Fibroblast of pulmonary artery (primary cell): ENCODE results near the gene GAMT.
A peak's percentile ranks its signal among the peaks of the same experiment; 100 is the strongest.

Experiments used
- DNase-seq: peaks from one replicate; pipeline ENCODE4 v3.0.0-alpha.2; 2010; ENCODE audit warnings: low read depth
- H3K4me3 ChIP-seq: replicated peaks from 2 replicates; pipeline ENCODE4 v1.5.1; 2011; ENCODE audit warnings: low read depth, mild to moderate bottlenecking, control low read depth, low read length, moderate library complexity
- TF ChIP-seq, protein P1 (sequence below): IDR thresholded peaks from 2 replicates; pipeline ENCODE4 v1.5.1; 2011; ENCODE audit warnings: mild to moderate bottlenecking, control low read depth, low read length, inconsistent platforms; ENCODE audit errors: missing control alignments

Gene GAMT

DNA sequence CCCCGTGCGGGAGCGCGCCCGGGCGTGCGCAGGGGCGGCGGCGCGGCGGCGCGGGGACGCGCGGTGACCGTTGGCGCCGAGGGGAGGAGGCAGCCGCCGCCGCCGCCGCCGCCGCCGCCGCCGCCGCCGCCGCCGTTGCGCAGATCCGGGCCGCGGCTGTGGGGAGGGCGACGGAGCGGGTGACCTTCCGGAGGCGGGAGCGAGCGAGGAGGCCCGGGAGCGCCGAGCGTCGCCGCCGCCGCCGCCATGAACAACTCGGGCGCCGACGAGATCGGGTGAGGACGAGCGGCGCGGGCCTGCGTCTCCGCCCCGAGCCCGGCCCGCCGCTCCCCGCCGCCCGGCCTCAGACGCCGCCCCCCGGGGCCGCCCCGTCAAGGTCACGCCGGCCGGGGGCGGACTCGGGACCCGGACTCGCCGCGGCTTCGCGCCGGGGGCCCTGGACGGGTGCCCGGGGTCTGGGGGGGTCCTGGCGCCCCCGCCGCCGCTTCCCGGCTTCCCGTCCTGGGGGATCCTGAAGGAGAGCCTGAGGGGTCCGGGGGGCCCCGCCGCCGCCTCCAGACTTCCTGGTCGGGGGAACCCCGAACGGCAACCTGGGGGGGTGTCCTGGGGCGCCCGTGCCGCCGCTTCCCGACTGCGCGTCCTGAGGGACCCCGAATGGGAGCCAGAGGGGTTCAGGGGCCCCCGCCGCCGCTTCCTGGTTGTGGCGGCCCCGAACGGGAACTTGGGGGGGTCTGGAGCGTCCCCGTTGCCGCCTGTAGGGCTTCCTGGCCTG, 6.4 kb upstream of the GAMT start, which contains the start of gene DAZAP1:
TSS of gene DAZAP1 (plus strand) at position 59 of the 772 bp plus-strand sequence. CDS start at position 247, 188 bp downstream.
- H3K4me3 ChIP-seq = peak within 1 kb of the TSS; percentile 85
- no peak for DNase-seq
- TF ChIP-seq, protein P1, sequence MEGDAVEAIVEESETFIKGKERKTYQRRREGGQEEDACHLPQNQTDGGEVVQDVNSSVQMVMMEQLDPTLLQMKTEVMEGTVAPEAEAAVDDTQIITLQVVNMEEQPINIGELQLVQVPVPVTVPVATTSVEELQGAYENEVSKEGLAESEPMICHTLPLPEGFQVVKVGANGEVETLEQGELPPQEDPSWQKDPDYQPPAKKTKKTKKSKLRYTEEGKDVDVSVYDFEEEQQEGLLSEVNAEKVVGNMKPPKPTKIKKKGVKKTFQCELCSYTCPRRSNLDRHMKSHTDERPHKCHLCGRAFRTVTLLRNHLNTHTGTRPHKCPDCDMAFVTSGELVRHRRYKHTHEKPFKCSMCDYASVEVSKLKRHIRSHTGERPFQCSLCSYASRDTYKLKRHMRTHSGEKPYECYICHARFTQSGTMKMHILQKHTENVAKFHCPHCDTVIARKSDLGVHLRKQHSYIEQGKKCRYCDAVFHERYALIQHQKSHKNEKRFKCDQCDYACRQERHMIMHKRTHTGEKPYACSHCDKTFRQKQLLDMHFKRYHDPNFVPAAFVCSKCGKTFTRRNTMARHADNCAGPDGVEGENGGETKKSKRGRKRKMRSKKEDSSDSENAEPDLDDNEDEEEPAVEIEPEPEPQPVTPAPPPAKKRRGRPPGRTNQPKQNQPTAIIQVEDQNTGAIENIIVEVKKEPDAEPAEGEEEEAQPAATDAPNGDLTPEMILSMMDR = no peak

DNA sequence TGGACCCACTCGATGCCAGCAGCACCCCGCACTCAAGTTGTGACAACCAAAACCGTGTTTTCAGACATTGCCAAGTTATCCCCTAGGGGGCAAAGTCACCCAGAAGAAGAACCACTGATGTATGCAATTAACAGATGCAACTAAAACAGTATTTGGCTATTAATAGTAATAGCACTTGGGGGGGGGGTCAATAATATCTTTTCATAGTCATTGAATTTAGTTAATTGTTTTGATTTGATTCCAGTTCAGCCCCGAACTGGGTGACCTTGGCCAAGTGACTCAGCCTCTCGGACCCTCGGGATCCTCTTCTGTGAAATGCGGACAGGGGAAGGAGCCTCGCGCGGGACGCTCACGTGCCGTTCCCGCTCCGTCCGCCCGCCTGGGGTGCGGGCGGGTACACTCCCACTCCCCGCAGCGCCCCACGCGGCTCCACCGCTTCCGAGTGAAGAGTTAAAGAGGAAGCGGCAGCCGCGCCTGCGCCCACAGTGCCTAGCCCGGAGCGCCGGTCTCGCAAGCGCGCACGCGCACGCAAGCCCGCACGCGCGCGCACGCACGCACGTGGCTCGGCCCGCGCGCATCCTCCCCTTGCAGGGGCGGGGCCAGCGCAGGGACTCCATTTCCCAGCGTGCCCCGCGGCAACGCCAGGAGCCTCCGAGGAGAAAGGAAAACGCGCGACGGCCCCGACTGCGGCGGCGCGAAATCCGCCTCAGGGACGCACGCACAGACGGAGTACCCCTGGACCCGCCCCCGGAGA, 5.6 kb upstream of the GAMT start:
- TF ChIP-seq, protein P1 = peak; percentile 45
- peak overlapping the region; percentile 60 for H3K4me3 ChIP-seq
- peak; percentile 99 for DNase-seq

DNA sequence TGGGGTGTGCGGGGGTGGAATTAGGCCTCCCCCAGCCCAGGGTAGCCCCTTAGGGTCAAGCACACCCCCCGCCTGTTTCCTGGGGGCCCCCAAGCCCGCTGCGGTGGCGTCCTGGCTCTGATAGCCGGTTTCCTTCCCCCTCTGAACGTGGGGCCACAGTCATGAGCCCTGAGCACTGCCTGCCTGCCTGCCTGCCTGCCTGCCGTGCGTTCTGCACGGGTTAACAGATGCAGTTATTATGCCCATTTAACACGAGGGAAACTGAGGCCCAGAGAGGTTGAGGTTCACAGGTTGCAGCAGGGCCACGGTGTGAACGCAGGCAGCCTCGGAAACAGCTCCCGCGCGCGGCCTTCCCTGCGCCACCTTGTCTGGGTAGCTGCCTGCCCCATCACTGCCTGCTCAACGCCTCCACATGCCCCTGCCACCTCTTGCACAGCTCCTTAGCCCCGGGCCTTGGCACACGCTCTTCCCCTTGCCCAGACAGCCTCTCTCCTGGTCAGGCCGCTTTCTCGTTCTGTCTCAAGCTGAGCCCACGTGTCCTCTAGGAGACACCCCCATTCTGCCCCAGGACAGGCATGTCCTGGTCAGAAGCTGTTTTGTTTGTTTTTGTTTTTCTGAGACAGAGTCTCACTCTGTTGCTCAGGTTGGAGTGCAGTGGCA, 1.2 kb upstream of the GAMT start:
- DNase-seq = no peak
- H3K4me3 ChIP-seq = no peak overlapping the region
- TF ChIP-seq, protein P1 = no peak

DNA sequence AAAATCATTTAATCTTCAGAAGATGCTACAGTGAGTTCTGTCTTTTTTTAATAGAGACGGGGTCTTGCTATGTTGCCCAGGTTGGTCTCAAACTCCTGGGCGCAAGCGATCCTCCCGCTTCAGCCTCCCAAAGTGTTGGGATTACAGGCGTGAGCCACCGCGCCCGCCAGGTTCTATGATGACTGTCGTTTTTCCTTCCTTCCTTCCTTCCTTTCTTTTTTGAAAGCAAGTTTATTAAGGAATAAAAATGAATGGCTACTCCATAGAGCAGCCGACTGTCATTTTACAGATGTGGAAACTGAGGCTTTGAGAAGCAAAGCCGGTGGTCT, 511 bp upstream of the GAMT start:
- DNase-seq = no peak
- peak overlapping the region; percentile 55 for H3K4me3 ChIP-seq
- TF ChIP-seq, protein P1 = no peak

DNA sequence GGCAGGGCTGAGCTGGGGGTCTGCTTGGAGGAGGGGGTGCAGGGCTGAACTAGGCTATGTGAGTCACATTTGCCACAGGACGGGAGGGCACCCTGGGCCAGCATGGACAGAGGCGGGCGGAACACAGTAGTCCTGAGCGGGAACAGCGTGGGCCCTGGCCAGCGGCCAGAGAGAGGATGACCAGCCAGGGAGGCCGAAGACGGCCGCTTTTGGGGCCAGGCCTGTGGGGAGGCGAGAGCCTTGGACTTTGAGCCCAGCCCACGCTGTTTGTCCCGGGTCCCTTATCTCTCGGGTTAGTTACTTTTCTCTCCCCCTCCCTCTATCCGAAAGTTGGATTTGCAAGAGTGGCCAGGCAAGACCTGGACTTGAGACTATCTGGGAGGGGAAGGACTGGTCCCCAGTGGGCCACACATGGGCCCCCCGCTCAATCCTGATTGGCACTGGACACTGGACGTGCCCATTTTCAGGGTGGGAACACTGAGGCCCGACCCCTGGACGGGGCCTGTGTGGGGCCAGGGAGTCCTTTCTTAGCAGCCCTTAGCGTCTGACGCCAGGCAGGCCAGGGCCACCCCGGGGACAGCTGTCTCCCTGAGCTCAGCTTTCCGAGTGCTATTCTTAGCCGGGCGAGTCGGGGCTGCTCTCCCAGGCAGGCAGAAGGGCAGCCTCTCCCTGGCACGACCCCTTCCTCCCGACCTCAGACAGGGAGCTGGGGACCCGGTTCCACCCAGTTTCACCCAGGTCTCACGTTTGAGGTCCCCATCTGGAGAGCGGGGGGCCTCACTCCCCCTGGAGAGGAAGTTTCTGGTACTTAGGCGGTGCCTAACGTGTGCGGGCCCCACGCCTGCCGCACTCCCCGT, 833 bp downstream of the GAMT start:
- DNase-seq = no peak
- TF ChIP-seq, protein P1 = no peak
- peak overlapping the region; percentile 55 for H3K4me3 ChIP-seq

DNA sequence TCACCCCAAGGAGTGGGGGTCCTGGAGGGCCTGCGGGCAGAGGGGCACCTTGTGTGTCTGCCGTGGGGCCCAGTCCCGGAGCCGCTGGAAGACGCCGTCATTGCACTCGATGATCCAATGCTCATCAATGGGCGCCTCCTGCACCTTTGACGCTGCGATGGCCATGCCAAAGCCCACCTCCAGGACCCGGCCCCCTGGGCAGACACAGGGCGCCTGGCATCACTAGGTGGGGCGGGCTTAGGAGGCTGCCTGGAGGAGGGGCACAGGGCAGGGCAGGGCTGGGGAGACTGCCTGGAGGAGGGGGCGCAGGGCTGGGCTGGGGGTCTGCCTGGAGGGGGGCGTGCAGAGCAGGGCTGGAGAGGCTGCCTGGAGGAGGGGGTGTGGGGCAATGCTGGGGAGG, 1.6 kb downstream of the GAMT start:
- TF ChIP-seq, protein P1 = no peak
- DNase-seq = no peak
- H3K4me3 ChIP-seq = no peak overlapping the region
